Effector memory CD4-positive, alpha-beta T cell (primary cell): ENCODE measurements around the gene PEX16.

Experiments
- DNase-seq, 3 donors: peaks; one replicate each; pipeline ENCODE4 v3.0.0-alpha.2; 2020
- H3K27ac ChIP-seq: 2 replicates; pipeline ENCODE4 v1.7.0; 2013; ENCODE audit warnings: mild to moderate bottlenecking, low read length, moderate library complexity; ENCODE audit not compliant: insufficient read depth, poor library complexity, severe bottlenecking
- H3K27me3 ChIP-seq: replicated peaks from 2 replicates; pipeline ENCODE4 v1.7.0; 2013; ENCODE audit warnings: mild to moderate bottlenecking, low read length; ENCODE audit not compliant: insufficient read depth, control insufficient read depth, poor library complexity, severe bottlenecking
- H3K36me3 ChIP-seq: 2 replicates; pipeline ENCODE4 v1.7.0; 2013; ENCODE audit warnings: mild to moderate bottlenecking, low read length, moderate library complexity; ENCODE audit not compliant: control insufficient read depth, insufficient read depth
- H3K4me1 ChIP-seq: 2 replicates; pipeline ENCODE4 v1.7.0; 2013; ENCODE audit warnings: low read length, mild to moderate bottlenecking; ENCODE audit not compliant: control insufficient read depth, insufficient read depth, poor library complexity, severe bottlenecking
- H3K4me3 ChIP-seq: 2 replicates; pipeline ENCODE4 v1.7.0; 2013; ENCODE audit warnings: low read length, low read depth, mild to moderate bottlenecking; ENCODE audit not compliant: insufficient read depth, poor library complexity, severe bottlenecking
- H3K9me3 ChIP-seq: 2 replicates; pipeline ENCODE4 v1.7.0; 2013; ENCODE audit warnings: mild to moderate bottlenecking, low read length, moderate library complexity; ENCODE audit not compliant: control insufficient read depth

Gene PEX16

DNA sequence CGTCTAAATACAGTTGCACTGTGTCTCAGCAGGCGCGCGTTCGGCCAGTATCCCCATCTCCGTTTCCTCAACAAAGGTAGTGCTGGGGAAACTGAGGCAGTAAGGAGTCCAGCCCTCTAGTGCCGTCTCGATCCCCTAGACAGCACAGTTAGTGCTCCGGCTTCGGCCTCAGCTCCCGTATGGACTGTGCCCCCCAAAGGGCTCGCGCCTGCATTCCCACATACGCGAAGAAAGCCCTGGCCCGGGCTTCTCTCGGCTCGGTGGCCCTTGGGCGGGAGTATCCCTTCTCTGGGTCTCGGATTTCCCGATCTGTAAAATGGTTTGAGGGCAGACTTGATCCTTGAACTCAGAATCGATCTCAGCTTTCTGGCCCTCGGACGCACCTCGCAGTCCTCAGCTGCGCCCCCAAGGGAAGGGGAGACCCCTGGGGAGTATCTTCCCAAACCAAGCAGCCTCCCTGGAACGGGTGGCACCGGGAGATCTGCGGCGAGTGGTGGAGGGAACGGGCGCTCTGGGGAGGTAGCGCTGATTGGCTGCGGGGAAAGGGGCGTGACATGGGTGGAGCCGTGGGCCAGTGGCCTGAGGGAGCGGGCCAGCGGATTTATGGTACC, 759 bp upstream of the PEX16 start:
- no peaks in the 10 kb centered on the region for H3K27me3 ChIP-seq
- peak; percentile 40 to 63 (median 44) for DNase-seq
- peak overlapping the region; percentile 89 for H3K27ac ChIP-seq
- no peaks in the 10 kb centered on the region for H3K9me3 ChIP-seq
- peaks cover 43% of the 10 kb centered on the region for H3K4me1 ChIP-seq
- peak overlapping the region; percentile 75 for H3K4me3 ChIP-seq
- peaks cover 28% of the 10 kb centered on the region for H3K36me3 ChIP-seq

DNA sequence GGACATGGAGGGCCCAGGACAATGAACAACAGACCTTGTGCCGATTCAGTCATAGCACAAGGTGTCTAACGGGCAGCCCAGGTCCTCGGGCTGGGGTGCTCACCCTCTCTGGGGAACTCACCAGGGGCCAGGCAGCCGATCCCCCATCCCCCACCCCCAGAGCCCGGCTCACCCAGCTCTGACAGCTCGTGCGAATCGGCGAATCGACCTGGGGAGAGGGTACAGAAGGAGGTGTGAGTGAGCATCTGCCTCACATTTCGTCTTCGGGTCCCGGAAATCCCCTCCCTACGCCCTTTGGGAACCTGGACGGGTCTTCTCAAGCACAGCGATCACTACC, 423 bp downstream of the PEX16 start:
- Histone ChIP-seq H3K9me3 (no peaks in the 10 kb centered on the region), H3K4me3 (peak overlapping the region; percentile 75), H3K27ac (peak overlapping the region; percentile 89), H3K36me3 (peaks cover 35% of the 10 kb centered on the region), H3K4me1 (peaks cover 40% of the 10 kb centered on the region), H3K27me3 (no peaks in the 10 kb centered on the region)
- DNase-seq: no peak

DNA sequence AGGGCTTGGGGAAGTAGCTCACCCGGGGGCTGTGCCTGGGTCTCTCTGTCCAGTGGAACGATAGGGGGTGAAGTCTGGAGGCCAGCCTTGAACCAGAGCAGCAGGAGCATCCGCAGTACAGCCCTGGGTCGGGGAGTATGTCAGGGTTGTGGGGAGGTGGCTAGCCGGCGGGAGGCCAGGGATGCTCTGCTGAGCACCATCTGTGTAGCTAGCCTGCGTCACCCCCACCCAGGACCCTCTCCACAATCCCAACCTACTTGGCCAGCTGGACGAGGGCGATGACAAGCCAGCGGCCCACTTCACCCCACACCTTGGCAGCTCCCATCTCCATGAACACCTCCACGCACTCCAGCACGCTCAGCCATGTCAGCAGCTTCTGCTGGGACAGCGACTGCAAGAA, 2.2 kb downstream of the PEX16 start:
- H3K4me1 ChIP-seq: peaks cover 34% of the 10 kb centered on the region
- no peak overlapping the region for H3K27ac ChIP-seq
- H3K36me3 ChIP-seq: peaks cover 53% of the 10 kb centered on the region
- no peak for DNase-seq
- H3K4me3 ChIP-seq: no peak overlapping the region
- no peaks in the 10 kb centered on the region for H3K9me3 ChIP-seq
- no peaks in the 10 kb centered on the region for H3K27me3 ChIP-seq

DNA sequence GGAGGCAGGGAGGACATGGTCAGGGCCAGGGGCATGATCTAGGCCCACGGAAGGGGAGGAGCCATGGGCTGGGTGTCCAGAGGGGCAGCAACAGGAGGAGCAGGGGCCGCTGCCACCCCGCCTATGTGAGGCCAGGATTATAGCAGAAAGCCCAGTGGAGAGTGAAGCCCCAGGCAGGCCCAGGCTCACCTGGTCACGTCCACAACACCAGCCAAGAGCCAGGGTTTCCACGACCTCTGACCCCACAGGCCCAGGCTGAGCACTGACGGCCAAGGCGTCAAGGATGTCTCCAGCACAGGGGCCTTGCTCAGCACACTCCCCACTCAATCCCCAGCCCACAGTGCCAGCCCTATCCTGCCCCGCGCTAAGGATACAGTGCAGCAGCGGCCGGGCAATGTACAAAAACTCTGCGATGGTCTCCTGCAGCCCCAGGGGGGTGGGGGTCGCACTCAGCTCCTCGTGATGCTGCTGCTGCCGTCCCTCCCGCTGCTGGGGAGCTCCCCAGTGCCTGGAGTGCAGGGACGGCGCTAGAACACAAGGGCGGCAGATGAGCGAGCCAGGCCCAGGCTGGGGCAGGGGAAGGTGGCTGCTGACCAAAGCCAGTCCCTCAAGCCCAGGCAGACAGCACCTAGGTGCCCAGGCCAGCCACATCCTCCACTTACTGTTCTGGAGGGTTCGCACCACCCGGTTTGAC, 3.6 kb downstream of the PEX16 start:
- DNase-seq: no peak
- H3K4me1 ChIP-seq: peaks cover 23% of the 10 kb centered on the region
- no peaks in the 10 kb centered on the region for H3K27me3 ChIP-seq
- H3K9me3 ChIP-seq: no peaks in the 10 kb centered on the region
- peaks cover 67% of the 10 kb centered on the region for H3K36me3 ChIP-seq
- no peak overlapping the region for H3K27ac ChIP-seq
- H3K4me3 ChIP-seq: no peak overlapping the region

DNA sequence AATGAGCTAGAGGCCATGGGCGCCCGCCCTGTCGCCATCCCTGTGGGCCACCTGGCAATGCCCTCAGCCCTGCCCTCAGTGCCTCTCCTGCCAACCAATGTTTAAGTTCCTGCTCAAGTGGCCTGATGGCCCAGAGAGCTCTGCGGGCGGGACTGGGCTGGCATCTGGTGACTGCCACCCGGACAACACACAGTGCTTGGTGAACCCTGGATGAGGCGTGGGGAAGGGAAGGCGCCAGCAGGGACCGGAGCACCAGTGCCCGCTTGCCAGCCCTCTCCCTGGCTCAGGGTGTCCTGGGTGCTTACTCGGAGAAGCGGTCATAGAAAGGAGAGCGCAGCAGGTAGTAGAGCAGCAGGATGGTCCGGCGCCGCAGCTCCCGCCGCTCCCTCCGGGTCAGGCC, 4.2 kb downstream of the PEX16 start:
- no peak for DNase-seq
- H3K27me3 ChIP-seq: no peaks in the 10 kb centered on the region
- H3K27ac ChIP-seq: no peak overlapping the region
- peaks cover 17% of the 10 kb centered on the region for H3K4me1 ChIP-seq
- peaks cover 68% of the 10 kb centered on the region for H3K36me3 ChIP-seq
- no peak overlapping the region for H3K4me3 ChIP-seq
- H3K9me3 ChIP-seq: no peaks in the 10 kb centered on the region

DNA sequence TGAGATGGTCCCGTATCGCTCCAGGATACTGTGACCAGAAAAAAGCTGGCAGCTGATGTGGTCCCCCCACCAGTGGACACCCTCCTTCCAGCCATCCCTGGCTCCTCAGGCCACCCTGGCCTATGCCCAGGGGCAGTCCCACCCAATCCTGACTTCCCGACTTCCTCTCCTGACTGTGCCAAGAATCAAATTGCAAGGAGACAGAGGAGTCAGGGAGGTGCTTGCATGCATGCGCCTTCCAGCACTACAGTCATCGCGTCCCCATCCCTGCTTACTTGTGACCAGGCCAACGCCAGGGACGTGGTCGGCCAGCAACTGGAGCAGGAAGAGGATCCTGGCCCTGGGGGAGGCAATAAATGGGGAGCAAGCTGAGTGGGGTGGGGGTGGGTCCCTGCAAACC, 7.1 kb downstream of the PEX16 start:
- Histone ChIP-seq H3K4me3 (no peak overlapping the region), H3K36me3 (peaks cover 62% of the 10 kb centered on the region), H3K9me3 (no peaks in the 10 kb centered on the region), H3K4me1 (no peaks in the 10 kb centered on the region), H3K27me3 (no peaks in the 10 kb centered on the region), H3K27ac (no peak overlapping the region)
- no peak for DNase-seq

DNA sequence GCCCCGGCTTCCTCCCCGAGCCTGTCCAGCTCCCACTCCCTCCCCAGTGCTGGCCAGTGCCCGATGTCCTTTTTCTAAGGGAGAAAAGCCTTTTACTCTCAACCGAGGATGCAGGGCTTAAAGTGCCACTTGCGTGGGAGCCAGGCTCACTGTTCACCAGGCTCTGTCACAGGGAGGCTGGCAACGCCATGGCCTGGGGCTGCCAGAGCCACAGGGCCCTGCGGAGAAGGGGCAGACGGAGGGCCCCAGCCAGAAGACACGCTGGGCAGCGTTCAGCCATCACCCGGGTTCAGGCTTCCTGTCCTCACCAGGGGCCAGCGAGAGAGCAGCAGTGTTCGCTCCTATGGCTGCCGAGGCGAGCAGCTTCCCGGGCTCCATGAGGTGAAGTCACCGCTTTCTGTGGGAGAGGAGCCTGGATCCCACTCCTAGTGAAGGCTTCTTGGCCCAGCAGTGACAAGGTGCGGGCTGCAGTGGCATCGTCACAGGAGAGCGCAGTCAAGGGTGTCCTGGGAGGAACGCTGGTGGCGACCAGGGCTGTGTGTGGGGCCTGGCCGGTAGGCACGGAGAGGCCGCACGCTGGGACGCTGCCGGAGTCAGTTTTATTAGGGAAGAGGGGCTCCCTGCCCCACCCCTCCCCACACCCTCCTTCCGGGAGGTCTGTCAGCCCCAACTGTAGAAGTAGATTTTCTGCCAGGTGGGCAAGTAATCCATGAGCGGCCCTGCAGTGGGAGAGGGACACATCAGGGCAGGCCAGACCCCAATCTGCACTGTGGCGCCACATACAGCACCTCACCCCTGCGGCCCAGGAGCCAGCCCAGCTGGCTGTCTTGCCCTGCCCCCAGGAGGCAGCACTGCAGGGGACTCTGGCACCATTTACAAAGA, 7.8 kb downstream of the PEX16 start:
- Histone ChIP-seq H3K36me3 (peaks cover 54% of the 10 kb centered on the region), H3K27ac (no peak overlapping the region), H3K9me3 (no peaks in the 10 kb centered on the region), H3K4me1 (no peaks in the 10 kb centered on the region), H3K27me3 (no peaks in the 10 kb centered on the region), H3K4me3 (no peak overlapping the region)
- DNase-seq: no peak

DNA sequence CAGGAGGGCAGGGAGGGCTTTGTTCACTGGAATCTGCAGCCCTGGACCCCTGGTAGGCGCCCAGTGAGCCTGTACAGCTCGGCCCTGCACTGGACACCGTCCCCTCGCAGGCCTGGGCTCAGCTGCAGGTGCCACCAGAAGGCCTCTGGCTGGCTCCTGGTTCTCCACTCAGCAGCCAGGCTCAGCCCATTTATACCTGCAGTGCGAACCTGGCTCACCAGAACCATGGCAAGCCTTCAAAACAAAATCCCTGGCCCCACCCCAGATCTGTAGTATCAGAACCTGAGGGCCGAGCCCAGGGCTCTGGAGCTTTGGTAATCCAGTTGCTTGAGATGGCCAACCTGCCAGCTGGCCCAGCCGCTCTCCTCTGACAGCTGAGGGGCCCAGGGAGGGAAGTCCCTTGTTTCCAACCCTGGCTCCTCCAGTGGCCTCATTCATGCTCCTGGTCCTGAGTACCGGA, 9.7 kb downstream of the PEX16 start:
- H3K4me3 ChIP-seq: no peak overlapping the region
- no peaks in the 10 kb centered on the region for H3K9me3 ChIP-seq
- DNase-seq: no peak
- H3K27ac ChIP-seq: no peak overlapping the region
- no peaks in the 10 kb centered on the region for H3K27me3 ChIP-seq
- peaks cover 35% of the 10 kb centered on the region for H3K36me3 ChIP-seq
- no peaks in the 10 kb centered on the region for H3K4me1 ChIP-seq

DNA sequence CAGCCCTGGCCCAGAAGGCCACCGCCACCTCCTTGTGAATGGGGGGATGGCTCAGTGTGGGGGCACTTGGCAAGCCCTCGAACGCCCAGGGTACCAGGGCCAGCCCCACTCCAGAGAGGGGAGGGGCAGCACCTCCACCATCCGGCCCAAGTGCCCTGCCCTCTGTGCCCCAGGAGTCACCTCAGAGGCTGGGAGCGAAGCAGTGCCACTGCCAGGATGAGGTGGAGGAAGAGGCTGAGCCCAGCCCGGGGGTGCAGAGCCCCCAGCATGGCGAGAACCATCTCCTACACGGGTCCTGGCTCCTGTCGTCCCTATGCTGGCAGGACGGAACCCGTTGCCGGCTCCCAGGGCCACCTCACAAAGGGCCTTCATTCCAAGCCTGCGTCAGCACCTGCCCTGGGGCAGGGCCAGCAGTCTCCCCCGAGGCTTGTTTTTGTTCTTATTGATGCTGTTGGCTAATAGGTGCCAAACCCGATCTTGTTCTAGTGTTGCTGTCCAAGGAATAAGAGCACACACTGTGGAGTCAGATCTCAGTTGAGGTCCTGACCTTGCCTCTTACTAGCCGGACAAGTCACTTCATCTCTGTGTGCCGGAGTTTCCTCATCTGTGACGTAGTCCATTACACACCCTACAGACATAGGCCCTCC, 10.6 kb downstream of the PEX16 start, which contains the start of gene FREY1:
TSS of gene FREY1 (minus strand) at position 307 of the 647 bp plus-strand sequence. CDS start at position 281, 26 bp downstream.
- H3K27me3 ChIP-seq: no peaks in the 10 kb centered on the region
- H3K4me1 ChIP-seq: no peaks in the 10 kb centered on the region
- H3K36me3 ChIP-seq: peaks cover 32% of the 10 kb centered on the region
- no peak within 1 kb of the TSS for H3K4me3 ChIP-seq
- H3K9me3 ChIP-seq: no peaks in the 10 kb centered on the region
- H3K27ac ChIP-seq: no peak within 1 kb of the TSS
- no peak for DNase-seq
